Raji (cell line): Measurements from ENCODE around the gene SPACA5B.
"Not testable (repeated sequence)": the region's sequence is repeated elsewhere in the genome, so short reads cannot be mapped to it uniquely, and the experiment has no call there.

Experiments used
- POLR2A ChIP-seq: IDR thresholded peaks from 2 replicates; pipeline ENCODE4 v1.6.1; 2011; ENCODE audit warnings: low read depth, low read length, control low read depth; ENCODE audit not compliant: insufficient read depth

SPACA5B gene

GRCh38 chrX:48130326-48130725, at the start of gene SPACA5B:
Gene SPACA5B, plus strand, starts transcription at chrX:48130626. Its CDS starts 62 bp downstream, at chrX:48130688.
- not testable (repeated sequence) for TF ChIP-seq POLR2A

- TF ChIP-seq POLR2A, result no peak
Observed at GRCh38 chrX:48083212-48083611, 47.2 kb upstream of the SPACA5B start.

GRCh38 chrX:48083706-48084105, 46.7 kb upstream of the SPACA5B start:
- no peak for TF ChIP-seq POLR2A

GRCh38 chrX:48086082-48086481, 44.3 kb upstream of the SPACA5B start:
- TF ChIP-seq POLR2A, result no peak

- TF ChIP-seq POLR2A, result no peak
Observed at GRCh38 chrX:48090123-48090522, 40.3 kb upstream of the SPACA5B start.

GRCh38 chrX:48101443-48101842, 29.0 kb upstream of the SPACA5B start:
- TF ChIP-seq POLR2A, result no peak

- TF ChIP-seq POLR2A, result no peak
Observed at GRCh38 chrX:48102874-48103374, 27.5 kb upstream of the SPACA5B start.

GRCh38 chrX:48107717-48108116, 22.7 kb upstream of the SPACA5B start:
- TF ChIP-seq POLR2A, result no peak

- TF ChIP-seq POLR2A, result no peak
Observed at GRCh38 chrX:48153769-48154168, 23.3 kb downstream of the SPACA5B start.

GRCh38 chrX:48154796-48155195, 24.4 kb downstream of the SPACA5B start:
- TF ChIP-seq POLR2A, result no peak

- no peak for TF ChIP-seq POLR2A
Observed at GRCh38 chrX:48156014-48156413, 25.6 kb downstream of the SPACA5B start.

- no peak for TF ChIP-seq POLR2A
Observed at GRCh38 chrX:48165241-48165640, 34.8 kb downstream of the SPACA5B start.

GRCh38 chrX:48179691-48180090, 49.3 kb downstream of the SPACA5B start:
- TF ChIP-seq POLR2A, result no peak

- no peak for TF ChIP-seq POLR2A
Observed at GRCh38 chrX:48180811-48181210, 50.4 kb downstream of the SPACA5B start.
